Uterus (tissue), 4 donors: ENCODE data around the gene DOP1A. TPM values are rescaled to one million over a fixed set of nuclear protein-coding genes. Genes with fewer than 3 reads are reported as not detected.

Experiments used
- DNase-seq, 2 donors: peaks; one replicate each; pipeline ENCODE4 v3.0.0-alpha.2; 2019 to 2020
- H3K27ac ChIP-seq, 2 donors: fragments of 200-600 bp; sonication (generic); 1 replicate in 1 of 2; 2 replicates in 1 of 2; pipeline ENCODE4 v1.5.1; 2016 to 2018
- H3K27me3 ChIP-seq, 2 donors: fragments of 200-600 bp; sonication (generic); one replicate each; pipeline ENCODE4 v1.5.1; 2018 to 2019; ENCODE audit warnings: control low read depth in 1 of 2
- H3K36me3 ChIP-seq, 2 donors: fragments of 200-600 bp; sonication (generic); one replicate each; pipeline ENCODE4 v1.5.1; 2019; ENCODE audit warnings: control low read depth in 1 of 2
- H3K4me1 ChIP-seq, 2 donors: fragments of 200-600 bp; sonication (generic); one replicate each; pipeline ENCODE4 v1.5.1; 2018 to 2019; ENCODE audit warnings: control low read depth in 1 of 2
- H3K4me3 ChIP-seq, 2 donors: fragments of 200-600 bp; sonication (generic); 1 replicate in 1 of 2; 2 replicates in 1 of 2; pipeline ENCODE4 v1.5.1; 2018 to 2019; ENCODE audit warnings: mild to moderate bottlenecking in 1 of 2
- H3K9me3 ChIP-seq, 2 donors: fragments of 200-600 bp; sonication (generic); one replicate each; pipeline ENCODE4 v1.5.1; 2019; ENCODE audit warnings: control low read depth in 1 of 2
- POLR2A ChIP-seq, 2 donors: fragments of 450-650 bp; IDR thresholded peaks; one replicate each; pipeline ENCODE4 v1.6.1; 2016; ENCODE audit warnings: antibody characterized with exemption in 2 of 2, mild to moderate bottlenecking in 1 of 2, moderate library complexity in 1 of 2
- intact Hi-C: fragments of 100-400 bp; cut with DNase I; formaldehyde crosslinking; loops from one replicate; pipeline ENCODE4 v1.15.1; 2023; ENCODE audit warnings: low total_unique reads
- total RNA-seq, 4 donors: library from RNA; depleted of rRNA in 3 of 4; stranded (reverse); fragments of >200 nt in 3 of 4; gene quantifications; one replicate each; pipeline versions ENCODE4 v1.1.0 to v1.2.4, GENCODE V29; 2014 to 2023
- TF ChIP-seq, protein P1 (sequence below), 4 experiments: fragments of 200-600 bp in 2 of 4; fragments of 450-650 bp in 2 of 4; sonication (generic) in 2 of 4; IDR thresholded peaks; one replicate each; pipeline ENCODE4 v1.5.1; 2016 to 2019; ENCODE audit warnings: antibody characterized with exemption in 4 of 4, mild to moderate bottlenecking in 2 of 4, moderate library complexity in 1 of 4
- donor health status: DM: yes; HTN: yes; CAD: no.

DOP1A gene
- total RNA-seq, 4 donors from 2014 or later, result 12.9 to 88.8 (median 31.7) TPM

DNA sequence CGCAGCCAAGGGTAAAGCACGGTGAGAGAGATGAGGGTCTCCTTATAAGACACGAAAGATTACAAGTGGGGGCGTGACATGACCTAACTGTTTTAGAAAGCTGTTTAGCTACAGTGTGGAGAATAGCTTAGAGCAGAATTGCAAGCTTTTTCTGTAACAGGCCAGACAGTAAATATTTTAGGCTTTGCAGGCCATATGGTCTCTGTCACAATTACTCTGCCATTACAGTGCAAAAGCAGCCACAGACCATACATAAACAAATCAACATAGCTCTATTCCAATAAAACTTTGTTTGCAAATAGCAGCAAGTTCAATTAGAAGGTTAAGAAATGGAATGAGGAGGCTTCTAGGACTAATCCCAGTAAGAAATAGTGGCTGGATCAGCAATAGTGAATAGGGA is 108.8 kb downstream of the DOP1A start:
- DNase-seq, result no peak
- Histone ChIP-seq H3K9me3 (no peaks in the 10 kb centered on the region), H3K36me3 (no peaks in the 10 kb centered on the region), H3K4me3 (no peak overlapping the region), H3K4me1 (no peaks in the 10 kb centered on the region), H3K27me3 (no peaks in the 10 kb centered on the region), H3K27ac (no peak overlapping the region)
- TF ChIP-seq, protein P1, sequence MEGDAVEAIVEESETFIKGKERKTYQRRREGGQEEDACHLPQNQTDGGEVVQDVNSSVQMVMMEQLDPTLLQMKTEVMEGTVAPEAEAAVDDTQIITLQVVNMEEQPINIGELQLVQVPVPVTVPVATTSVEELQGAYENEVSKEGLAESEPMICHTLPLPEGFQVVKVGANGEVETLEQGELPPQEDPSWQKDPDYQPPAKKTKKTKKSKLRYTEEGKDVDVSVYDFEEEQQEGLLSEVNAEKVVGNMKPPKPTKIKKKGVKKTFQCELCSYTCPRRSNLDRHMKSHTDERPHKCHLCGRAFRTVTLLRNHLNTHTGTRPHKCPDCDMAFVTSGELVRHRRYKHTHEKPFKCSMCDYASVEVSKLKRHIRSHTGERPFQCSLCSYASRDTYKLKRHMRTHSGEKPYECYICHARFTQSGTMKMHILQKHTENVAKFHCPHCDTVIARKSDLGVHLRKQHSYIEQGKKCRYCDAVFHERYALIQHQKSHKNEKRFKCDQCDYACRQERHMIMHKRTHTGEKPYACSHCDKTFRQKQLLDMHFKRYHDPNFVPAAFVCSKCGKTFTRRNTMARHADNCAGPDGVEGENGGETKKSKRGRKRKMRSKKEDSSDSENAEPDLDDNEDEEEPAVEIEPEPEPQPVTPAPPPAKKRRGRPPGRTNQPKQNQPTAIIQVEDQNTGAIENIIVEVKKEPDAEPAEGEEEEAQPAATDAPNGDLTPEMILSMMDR (IDR thresholded peaks at IDR 0.05), result no peak
- TF ChIP-seq POLR2A (IDR thresholded peaks at IDR 0.05), result no peak
- intact Hi-C loops, result no loop called here

DNA sequence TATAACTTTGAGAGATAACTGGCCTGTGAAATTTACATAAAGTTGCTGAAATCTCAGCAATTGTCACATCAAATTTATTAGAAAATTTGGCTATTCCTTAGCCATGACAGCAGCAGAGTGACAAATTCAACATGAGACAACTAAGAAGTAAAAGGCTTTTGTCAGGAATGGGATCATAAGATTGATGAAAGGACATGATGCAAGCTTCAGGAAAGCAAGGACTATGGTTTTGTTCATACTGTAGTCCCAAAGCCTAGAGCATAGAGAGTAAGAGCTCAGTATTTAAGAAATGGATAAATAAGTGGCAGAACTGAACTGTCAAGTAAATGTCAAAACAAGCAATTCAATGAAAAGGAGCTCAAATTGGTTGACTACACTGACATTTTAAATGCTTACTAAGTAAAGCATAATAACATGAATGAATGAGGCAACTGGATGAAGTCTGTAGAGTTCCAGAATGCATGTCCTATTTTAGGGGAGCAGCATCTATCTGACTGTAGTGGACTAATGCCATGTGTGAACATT is 113.0 kb downstream of the DOP1A start:
- Histone ChIP-seq H3K4me1 (no peaks in the 10 kb centered on the region), H3K4me3 (no peak overlapping the region), H3K36me3 (no peaks in the 10 kb centered on the region), H3K9me3 (no peaks in the 10 kb centered on the region), H3K27me3 (no peaks in the 10 kb centered on the region), H3K27ac (no peak overlapping the region)
- no peak for TF ChIP-seq POLR2A (IDR thresholded peaks at IDR 0.05)
- TF ChIP-seq, protein P1 (IDR thresholded peaks at IDR 0.05), result no peak
- DNase-seq, result no peak
- intact Hi-C loops, result no loop called here

GRCh38 chr6:83182114-83182513 is 114.6 kb downstream of the DOP1A start:
- TF ChIP-seq, protein P1 (IDR thresholded peaks at IDR 0.05), result no peak
- TF ChIP-seq POLR2A (IDR thresholded peaks at IDR 0.05), result no peak
- Histone ChIP-seq H3K4me1 (no peaks in the 10 kb centered on the region), H3K4me3 (no peak overlapping the region), H3K36me3 (no peaks in the 10 kb centered on the region), H3K9me3 (no peaks in the 10 kb centered on the region), H3K27me3 (no peaks in the 10 kb centered on the region), H3K27ac (no peak overlapping the region)
- no peak for DNase-seq
- intact Hi-C loops, result no loop called here

DNA sequence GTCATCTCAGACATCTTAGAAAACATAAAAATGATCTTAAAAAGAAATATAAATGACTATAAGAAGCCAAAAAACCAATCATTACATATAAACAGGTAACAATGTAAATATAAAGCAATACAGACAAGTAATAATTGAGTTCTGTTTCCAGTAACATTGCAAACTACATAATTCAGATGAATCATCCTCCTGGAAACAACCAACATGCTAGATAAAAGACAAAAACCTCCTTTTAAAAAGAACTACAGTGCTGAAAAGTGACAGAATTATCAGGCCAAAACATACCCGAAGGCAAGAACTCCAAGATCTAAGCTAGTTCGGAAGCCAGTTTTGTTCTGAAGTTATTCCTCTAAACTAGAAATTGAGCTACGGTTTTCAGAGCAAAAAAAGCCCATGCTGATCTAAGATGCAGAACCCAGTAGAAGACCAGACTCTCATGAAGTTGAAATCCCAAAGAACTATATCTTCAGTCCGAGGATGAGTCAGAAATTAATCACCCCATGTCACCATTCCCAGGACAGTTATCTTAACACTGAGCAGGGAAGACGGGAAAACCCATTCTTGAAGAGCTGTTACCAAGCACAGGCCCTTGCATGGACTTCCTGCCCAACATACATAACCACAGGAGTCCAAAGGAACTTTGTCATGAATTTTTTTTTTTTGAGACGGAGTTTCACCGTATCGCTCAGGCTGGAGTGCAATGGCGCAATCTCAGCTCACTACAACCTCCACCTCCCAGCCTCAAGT is 115.8 kb downstream of the DOP1A start:
- Histone ChIP-seq H3K4me3 (no peak overlapping the region), H3K27me3 (no peaks in the 10 kb centered on the region), H3K4me1 (no peaks in the 10 kb centered on the region), H3K9me3 (no peaks in the 10 kb centered on the region), H3K36me3 (no peaks in the 10 kb centered on the region), H3K27ac (peak overlapping the region in 1 of 2 donors; percentile 10)
- intact Hi-C loops, result no loop called here
- no peak for DNase-seq
- no peak for TF ChIP-seq POLR2A (IDR thresholded peaks at IDR 0.05)
- TF ChIP-seq, protein P1 (IDR thresholded peaks at IDR 0.05), result no peak

DNA sequence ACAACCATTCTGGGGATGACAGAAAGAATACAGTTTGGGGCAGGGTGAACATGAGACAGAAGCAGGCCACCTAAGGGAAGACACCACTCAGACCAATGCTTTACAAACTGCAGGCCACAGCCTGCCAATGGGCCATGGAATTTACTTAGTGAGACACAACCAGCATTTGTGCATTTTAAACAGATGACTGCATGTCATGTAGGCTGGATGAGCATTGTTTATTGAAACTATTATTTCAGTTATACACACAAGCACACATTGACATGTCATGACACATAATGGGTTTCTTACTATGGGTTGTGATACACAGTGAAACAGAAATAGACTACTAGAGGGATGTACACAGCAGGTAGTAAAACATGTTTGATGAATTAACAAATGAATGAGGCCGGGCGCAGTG is 117.6 kb downstream of the DOP1A start:
- no peak for DNase-seq
- Histone ChIP-seq H3K9me3 (no peaks in the 10 kb centered on the region), H3K27me3 (no peaks in the 10 kb centered on the region), H3K4me3 (no peak overlapping the region), H3K4me1 (no peaks in the 10 kb centered on the region), H3K27ac (no peak overlapping the region), H3K36me3 (no peaks in the 10 kb centered on the region)
- intact Hi-C loops, result no loop called here
- TF ChIP-seq POLR2A (IDR thresholded peaks at IDR 0.05), result no peak
- TF ChIP-seq, protein P1 (IDR thresholded peaks at IDR 0.05), result no peak
